RKO (cell line): ENCODE results near the gene ABCA1.
"Not testable (repeated sequence)": the region's sequence is repeated elsewhere in the genome, so short reads cannot be mapped to it uniquely, and the experiment has no call there.

Source experiments
- DNase-seq: peaks from one replicate; pipeline ENCODE4 v3.0.0-alpha.2; 2016; ENCODE audit warnings: low spot score

The ABCA1 gene

DNA sequence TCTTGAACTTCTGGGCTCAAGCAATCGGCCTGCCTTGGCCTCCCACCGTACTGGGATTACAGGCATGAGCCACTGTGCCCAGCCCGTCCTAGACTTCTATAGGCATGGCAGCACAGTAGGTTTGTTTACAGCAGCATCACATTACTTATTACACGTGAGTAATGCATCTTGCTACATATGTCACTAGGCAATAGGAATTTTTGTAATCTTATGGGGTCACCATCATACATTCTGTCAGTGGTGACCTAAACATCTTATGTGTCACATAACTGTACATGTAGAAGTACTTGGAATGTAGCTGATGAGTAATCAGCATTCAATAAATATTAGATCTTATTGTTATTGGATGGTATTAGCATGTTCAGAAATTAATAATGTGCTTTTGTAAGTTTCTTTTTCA lies 22.9 kb upstream of the ABCA1 start:
- DNase-seq, result peak; percentile 64

DNA sequence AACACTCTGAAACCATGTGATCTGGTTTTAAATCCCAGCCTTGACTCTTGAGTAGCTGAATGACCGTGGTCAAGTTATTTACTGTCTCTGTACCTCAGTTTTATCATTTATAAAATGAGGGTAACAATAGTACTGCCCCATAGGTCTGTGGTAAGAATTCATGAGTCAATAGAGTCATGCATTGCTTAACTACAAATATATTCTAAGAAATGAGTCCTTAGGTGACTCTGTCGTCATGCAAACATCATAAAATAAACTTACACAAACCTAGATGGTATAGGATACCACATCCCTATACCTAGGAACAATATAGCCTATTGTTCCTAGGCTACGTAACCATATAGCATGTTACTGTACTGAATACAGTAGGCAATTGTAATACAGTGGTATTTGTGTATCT lies 20.3 kb upstream of the ABCA1 start:
- no peak for DNase-seq

DNA sequence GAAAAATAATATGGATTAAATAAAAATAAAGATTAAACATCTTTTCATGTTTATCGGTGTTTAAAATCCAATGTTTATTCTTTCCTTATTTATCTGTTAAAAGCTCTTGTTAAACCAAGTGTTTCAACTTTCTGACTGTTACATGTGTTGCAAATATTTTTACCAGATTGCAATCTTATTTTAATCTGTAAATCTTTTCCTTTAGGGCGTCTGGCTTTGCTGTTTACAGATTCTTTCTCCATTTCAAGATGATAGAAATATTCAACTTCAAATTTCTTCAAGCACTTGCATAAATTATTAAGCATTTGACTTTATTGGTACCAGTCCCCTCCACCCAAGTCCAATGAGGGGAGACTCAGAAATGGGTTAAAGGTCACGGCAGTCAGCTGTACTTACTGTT lies 16.9 kb upstream of the ABCA1 start:
- DNase-seq, result no peak

DNA sequence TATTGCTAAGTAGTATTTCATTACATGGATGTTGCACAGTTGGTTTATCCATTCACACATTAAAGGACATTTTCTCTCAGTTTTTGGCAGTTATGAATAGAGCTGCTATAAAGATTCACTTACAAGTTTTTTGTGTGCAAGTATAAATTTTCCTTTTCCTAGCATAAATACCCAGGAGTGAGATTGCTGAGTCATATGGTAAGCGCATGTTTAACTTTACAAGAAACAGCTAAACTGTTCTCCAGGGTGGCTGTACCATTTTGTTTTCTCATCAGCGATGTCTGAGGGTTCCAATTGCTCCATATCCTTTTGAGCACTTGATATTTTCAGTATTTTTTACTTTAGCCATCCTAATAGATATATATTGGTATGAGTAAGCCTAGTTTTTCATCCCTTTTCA lies 16.4 kb upstream of the ABCA1 start:
- DNase-seq, result no peak

DNA sequence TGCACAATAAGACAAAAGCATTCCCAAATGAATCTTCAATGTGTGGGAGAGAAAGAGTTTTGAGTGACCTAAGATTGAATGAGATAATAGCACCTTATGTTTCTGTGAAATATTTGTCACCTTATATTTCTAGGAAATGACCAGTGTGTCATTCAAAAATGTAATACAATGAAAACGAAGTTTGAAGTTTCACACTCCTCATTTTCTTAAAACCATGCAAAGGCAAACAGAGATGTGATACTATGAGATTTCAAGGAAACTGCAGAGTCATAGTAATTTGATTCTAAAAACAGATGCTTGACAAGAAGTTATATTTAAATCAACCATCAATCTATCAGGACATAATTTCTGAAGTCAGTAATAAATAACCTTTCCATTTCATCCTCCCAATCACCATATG lies 13.6 kb upstream of the ABCA1 start:
- no peak for DNase-seq

DNA sequence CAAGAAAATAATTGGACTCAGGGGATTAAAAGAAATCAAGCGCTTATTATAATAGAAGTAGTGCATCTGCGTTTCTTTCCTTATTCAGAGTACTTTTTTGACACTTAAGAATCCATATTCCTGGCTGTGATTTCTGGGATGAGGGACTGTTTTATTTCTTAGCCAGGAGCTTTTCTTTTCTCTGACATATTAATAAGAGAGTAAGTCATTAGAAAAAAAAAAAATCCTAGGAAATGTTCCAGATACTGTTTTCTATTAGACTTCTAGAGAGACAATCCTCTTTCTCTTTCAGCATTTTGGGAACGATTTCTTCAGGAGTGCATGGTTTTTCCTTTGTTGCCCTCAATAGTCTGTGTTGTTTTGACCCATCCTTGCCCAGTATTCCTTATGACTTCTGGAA lies 8.3 kb upstream of the ABCA1 start:
- no peak for DNase-seq

DNA sequence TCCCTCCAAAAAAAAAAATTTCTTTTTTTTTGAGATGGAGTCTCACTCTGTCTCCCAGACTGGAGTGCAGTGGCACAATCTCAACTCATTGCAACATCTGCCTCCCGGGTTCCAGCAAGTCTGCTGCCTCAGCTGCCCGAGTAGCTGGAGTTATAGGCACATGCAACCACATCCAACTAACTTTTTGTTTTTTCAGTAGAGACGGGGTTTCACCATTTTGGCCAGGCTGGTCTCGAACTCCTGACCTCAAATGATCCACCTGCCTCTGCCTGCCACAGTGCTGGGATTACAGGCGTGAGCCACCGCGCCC lies 7.5 kb upstream of the ABCA1 start:
- DNase-seq, result not testable (repeated sequence)

DNA sequence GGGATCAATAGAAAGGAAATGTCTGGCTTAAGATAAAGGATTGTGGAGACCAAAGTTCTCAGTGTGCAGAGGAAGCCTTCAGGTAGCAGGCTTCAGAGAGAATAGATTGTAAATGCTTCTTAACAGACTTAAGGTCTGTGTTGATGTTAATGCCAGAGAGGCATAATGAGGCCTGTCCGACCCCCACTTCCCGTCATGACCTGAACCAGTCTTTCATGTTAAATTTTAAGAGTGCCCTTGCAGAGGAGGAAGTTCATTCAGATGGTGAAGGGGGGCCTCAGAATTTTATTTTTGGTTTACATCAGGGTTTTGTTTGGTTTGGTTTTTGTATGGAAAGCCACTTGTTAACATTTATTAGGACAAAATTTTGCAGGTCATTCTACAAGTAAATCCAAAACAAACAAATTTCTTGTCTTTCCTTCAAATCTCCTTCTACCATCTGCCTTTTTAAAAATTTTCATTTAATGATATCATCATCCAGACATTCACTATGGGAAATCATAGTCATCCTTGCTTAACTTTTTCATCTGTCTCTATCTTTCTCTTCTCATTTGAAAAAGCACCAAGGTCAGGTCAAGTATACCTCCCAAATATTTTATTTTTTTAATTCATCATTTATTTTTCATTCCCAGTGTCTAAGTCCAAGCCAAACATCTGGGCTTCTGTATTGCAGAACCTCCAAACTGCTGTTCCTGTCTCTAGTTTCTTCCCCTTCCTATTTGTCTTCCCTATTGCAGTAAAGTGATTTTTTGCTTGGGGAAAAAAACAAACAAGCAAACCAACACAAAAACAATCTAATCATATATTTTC lies 6.9 kb upstream of the ABCA1 start:
- DNase-seq, result no peak

DNA sequence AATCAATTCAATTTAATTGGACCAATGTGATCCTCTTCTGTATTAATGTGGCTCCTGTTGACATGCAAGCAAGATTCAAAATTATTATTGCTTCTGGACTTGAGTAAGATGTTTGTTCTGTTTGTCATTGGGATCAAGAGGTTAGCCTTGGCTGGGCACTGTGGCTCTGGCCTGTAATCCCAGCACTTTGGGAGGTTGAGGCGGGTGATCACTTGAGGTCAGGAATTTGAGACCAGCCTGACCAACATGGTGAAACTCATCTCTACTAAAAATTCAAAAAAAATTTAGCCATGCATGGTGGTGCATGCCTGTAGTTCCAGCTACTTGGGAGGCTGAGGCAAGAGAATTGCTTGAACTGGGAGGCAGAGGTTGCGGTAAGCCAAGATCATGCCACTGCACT lies 5.1 kb upstream of the ABCA1 start:
- not testable (repeated sequence) for DNase-seq

DNA sequence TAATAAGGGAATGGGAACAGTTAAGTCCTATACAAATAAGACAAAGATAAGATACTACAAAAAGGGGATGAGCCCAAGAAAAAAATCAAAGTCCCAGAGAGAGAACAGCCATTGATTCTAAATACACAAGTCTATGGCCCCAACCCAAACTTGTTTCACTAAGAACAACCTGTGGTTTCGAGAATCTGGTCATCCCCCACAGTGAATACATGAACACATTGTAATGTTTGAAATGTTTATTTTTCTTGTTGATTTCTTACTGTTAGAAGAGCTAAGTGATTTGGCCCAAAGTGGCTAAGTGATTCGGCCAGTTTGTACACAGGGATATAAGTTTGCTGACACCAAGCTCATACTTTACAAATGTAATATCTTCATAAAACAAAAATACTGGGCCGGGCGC lies 3.3 kb upstream of the ABCA1 start:
- DNase-seq, result no peak

DNA sequence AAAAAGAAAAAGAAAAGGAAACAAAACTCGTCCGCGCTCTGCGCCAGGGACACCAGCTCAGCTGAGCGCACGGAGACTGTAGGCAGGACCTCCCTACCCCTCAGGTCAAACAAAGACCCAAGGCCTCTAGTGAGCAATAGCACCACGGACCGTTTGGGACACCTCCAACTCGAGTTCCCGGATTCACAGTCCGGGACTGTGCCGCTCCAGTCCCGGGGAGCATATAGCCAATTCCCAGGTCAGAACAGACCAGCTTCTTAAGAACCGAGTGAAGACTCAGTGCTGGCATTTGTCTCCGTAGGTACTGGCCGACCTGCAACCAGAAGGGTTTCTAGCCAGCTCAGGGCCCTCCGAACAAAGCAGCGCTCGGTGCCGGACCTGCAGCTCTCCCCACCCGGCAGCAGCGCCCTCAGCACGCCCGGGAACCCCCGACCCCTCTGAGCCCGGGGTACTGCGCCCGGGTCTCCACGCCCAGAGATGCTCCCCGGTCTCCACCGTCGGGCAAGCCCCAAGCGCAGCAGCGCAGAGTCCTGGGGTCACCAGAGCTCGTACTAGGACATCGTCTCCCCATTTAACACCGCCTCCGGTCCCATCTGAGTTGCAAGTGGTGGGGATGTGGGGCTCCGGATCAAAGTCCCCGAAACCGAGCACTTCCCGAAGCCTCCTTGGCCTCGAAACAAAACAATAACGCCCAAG lies 591 bp downstream of the ABCA1 start:
- DNase-seq, result no peak

DNA sequence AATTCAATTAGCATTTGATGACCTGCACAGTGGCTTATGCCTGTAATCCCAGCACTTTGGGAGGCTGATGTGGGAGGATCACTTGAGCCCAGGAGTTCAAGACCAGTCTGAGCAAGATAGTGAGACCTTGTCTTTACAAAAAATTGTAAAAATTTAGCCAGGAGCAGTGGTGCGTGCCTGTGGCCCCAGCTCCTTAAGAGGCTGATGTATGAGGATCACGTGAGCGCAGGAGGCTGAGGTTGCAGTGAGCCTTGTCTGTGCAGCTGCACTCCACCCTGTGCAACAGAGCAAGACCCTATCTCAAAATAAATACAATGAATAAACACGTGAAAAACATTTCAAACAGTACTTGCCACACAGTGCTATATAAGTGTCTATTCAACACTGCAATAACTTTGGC lies 4.2 kb downstream of the ABCA1 start:
- no peak for DNase-seq

DNA sequence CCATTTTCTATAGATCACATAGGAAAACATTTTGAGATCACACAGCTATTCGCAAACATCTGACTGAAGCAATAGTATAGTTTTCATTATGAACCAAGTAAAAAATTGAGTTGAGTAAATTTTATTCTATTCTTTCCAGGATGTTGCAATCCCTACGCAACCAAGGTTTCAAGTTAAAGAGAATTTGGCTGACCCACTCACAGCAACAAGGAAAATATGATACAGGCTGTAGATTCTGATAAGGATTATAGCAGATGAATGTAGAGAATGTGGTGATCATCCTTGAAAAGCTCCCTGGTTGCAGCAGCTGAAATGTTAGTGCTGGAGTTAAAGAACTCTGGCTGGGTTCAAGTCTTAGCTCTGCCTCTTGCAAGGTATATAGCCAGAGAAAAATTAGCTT lies 4.7 kb downstream of the ABCA1 start:
- DNase-seq, result no peak

DNA sequence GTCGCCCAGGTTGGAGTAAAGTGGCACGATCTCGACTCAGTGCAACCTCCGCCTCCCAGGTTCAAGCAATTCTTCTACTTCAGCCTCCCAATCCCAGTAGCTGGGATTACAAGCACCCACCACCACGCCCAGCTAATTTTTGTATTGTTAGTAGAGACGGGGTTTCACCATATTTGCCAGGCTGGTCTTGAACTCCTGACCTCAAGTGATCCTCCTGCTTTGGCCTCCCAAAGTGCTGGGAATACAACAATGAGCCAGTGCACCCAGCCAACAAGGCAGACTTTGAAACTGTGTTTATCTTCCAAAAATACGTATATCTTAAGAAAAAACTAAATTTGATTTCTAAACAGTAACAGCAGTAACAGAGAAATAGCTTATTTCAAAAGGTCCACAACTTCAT lies 5.2 kb downstream of the ABCA1 start:
- DNase-seq, result not testable (repeated sequence)

DNA sequence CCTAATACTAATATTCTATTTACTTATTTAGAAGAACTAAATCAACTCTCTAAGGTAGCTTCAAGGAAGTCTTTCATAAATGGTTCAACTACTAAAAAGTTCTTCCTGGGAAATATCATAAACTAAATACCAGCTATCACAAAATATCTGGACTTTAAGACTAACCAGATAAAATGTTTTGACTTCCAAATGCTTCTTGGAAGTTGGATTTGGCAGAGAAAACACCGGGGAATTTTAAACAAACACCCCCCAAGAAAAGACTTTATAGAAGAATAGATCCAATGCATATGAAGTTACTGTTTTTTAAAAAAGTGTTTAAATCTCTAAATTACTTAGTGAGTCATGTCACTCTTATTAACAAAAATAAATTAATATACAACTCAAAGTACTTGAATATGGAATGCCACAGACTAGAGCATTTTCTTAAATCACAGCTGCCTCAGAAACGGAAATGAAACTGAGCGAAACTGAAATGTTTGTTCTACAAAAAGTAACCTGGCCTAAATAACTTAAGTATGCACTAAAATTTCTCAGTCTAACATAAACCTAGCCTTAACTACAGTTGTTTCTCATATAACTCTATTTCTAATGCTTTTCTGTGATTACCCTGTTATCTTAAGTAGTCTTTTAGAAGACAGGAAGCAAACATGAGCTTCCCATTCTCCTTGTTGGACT lies 6.8 kb downstream of the ABCA1 start:
- no peak for DNase-seq

DNA sequence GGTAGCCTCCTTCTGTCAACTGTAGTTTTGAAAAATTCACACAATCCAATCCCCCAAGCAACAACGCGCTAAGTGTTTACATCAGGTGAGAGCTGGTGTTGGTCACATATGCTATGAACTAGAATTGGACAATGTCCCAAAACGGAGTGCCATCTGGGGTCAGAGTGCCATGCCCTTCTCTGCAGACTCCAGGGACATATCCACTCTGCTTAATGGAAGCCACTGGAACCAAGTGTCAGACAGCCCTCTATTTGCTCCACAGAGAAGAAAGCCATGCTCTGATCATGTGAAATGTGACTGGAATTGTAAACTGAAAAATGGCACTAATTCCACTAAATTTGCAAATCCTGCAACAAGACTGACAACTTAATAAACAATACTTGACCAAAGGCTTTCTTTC lies 12.2 kb downstream of the ABCA1 start:
- no peak for DNase-seq

DNA sequence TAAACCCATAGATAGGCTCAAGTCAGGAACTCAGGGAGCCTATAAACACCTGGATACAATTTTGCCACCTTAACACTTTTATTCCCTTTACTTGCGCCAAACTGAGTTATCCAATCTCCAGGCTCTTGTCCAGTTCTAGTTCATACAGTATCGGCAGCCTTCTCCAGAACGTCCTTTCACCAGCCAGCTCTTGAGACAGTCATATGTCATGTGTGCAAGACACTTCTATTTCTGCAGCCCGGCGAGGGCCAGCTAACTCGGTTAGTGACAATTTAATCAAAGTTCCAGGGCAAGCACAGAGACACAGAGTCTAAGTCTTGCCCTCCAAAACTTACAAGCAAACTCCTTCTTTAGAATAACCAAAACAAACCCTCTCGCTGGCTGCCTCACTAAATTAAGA lies 12.9 kb downstream of the ABCA1 start:
- no peak for DNase-seq

DNA sequence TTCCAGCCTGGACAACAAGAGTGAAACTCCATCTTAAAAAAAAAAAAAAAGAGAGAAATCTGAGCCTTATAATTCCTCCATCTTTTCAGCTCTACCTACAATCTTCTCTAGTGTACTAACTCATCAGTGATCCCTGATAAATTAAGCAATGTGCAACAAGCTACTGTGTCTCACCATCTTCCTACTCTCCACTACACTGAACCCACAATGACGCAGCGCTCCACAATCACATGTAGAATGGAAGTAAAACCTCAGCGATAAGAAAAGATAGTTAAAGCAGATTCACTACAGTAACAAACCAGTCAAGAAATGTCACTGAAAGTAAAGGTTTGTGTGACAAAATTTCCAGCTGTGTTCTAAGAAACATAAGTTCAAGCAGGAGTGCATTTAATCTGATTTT lies 13.5 kb downstream of the ABCA1 start:
- no peak for DNase-seq

DNA sequence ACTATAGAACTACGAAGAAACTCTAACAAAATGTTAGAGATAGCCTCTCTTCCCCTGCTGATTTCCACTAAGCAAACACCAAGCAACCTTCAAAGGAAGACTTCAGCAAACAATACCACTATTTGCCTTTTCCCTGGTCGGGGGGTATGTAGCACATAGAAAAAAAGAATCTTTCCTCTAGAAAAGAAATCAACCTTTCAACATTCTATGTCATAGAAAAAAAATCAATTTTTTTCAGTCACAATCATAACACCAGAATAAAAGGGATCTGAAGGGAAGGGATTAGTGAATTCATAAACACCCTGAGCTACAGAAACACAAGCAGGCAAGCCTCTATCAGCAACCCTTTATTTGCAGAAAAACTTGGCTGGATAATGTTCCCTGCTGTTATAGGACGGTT lies 15.3 kb downstream of the ABCA1 start:
- no peak for DNase-seq

DNA sequence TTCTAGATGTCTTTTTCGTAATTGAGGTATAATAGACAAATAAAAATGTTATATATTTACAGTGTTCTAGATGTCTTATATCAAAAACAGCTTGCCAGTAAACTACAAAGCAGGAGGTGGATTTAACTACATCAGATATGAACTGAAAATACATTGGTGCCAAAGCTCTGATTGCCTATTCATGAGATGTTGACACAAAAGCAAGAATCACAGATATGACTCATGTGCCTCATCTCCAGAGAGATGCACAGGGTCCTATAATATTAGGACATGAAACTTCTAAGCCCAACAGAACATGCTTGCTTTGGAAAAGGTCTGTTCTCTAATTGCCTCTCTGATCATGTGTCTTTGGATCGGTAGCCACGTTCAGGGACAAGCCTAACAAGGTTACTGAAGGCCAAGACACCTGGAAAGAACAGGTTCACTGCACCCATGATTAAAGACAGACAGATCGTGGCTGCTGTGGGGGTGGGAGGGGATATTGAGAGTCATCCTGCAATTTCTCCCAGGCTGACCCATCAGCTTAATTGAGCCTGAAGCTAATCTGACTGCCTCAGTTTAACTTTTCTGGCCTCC lies 16.8 kb downstream of the ABCA1 start:
- no peak for DNase-seq

DNA sequence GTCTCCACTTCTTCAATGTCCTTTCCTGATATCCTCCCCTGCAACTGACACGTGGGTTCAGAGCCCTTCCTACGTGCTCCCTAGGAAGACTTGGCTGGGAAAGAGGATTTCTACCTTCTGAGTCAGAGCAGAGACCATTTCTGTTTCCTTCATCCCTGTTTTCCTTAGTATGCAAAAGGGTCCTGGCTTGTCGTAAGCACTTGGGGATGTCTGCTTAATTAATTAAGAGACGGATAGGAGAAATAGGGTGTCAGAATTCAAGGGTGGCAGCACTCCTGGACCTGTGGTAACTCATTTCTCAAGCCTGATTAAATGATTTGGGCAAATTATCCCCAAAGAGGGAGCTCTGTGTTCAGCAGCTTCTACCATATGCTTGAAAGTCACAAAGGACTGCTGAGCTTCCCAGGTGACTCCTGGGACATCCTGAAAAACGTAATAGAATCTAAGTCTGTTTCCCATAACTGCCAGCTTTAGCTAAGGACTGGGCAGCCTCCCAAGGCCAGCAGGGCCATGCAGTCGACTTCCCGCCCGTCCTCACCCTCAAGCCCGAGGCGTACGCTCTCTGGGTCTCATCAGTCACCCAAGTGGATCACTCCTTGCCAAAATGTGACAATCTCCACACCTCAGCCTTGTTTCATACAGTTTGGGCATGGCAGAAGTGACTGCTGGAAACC lies 20.5 kb downstream of the ABCA1 start:
- DNase-seq, result no peak

DNA sequence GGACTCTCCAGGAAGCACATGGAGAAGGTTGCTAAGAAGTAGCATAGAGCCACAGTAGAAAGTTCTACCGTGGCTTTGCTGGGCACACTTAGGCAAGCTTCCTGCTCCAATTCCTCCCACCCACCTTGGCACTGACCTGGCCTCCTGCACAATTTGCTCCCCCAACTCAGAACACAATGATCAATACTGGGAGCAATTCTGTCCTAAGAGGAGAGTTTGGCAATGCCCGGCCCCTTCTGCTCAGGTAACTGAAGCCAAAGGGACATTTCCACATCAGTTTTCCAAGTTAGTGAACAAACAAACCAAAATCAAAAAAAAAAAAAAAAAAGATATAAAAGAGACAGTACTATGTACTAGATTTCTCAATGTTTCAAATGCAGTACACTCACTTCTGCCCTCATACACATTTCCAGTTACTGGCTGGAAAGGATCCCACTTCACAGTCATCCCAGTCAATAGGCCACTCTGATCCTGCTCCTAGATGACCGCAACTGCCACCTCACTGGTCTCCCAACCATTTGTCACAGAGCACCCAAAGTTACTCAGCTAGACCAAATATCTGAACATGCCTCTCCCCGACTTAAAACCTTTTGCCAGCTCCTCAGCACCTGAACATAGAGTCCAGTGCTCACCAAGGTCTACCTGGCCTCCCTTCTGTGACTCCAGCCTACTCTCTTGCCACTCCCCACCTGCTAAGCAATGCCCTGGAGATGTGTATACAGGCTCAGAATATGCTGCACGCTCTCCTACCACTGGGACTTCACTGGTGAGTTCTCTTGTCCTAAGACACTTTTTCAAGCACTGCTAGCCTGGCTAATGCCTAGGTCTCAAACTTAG lies 21.3 kb downstream of the ABCA1 start:
- DNase-seq, result peak; percentile 39
